Caco-2 (cell line): Measurements from ENCODE around the gene PPP4R3B. TPM values are rescaled to one million over a fixed set of nuclear protein-coding genes. Genes with fewer than 3 reads are reported as not detected.
A peak's percentile ranks its signal among the peaks of the same experiment; 100 is the strongest.

Experiments
- BruUV-seq: library from RNA; stranded (reverse); fragments of 400-500 nt; replicated peaks from 2 replicates; lab custom pipeline; 2021; lab: Mats Ljungman, UMichigan
- CTCF ChIA-PET: fragments of 300-600 bp; sonication (Branson Sonifier 250); formaldehyde crosslinking; loops from one replicate; lab custom pipeline; 2022; ENCODE audit warnings: antibody characterized with exemption; lab: Charles Lee
- POLR2A ChIA-PET: fragments of 300-600 bp; sonication (Branson Sonifier 250); formaldehyde crosslinking; loops from one replicate; lab custom pipeline; 2022; ENCODE audit warnings: antibody characterized with exemption; lab: Charles Lee
- DNase-seq, 2 experiments: peaks; one replicate each; pipeline versions ENCODE4 v3.0.0 to v3.0.0-alpha.2; 2020 to 2022
- H3K27me3 ChIP-seq: replicated peaks from 2 replicates; pipeline ENCODE4 v1.6.0; 2011; ENCODE audit warnings: low read length; ENCODE audit not compliant: control insufficient read depth, insufficient read depth
- H3K36me3 ChIP-seq: 2 replicates; pipeline ENCODE4 v1.5.1; 2011; ENCODE audit warnings: low read length; ENCODE audit not compliant: control insufficient read depth, insufficient read depth
- H3K4me1 ChIP-seq: fragments of 250-450 bp; sonication (Bioruptor Pico); 2 replicates; pipeline ENCODE4 v1.5.1; 2020; ENCODE audit warnings: mild to moderate bottlenecking
- H3K4me3 ChIP-seq: 2 replicates; pipeline ENCODE4 v1.5.1; 2011; ENCODE audit warnings: low read depth, mild to moderate bottlenecking, control low read depth, low read length
- H3K9me3 ChIP-seq: fragments of 250-450 bp; sonication (Bioruptor Pico); 2 replicates; pipeline ENCODE4 v1.5.1; 2020; ENCODE audit warnings: mild to moderate bottlenecking, moderate library complexity
- H3K27ac Mint-ChIP-seq: one replicate; pipeline ENCODE4 v1.8.0; 2022; ENCODE audit warnings: mixed read lengths; ENCODE audit not compliant: unreplicated experiment
- H3K27me3 Mint-ChIP-seq: one replicate; pipeline ENCODE4 v1.8.0; 2022; ENCODE audit warnings: mixed read lengths; ENCODE audit not compliant: insufficient read depth, unreplicated experiment
- H3K36me3 Mint-ChIP-seq: one replicate; pipeline ENCODE4 v1.8.0; 2022; ENCODE audit warnings: mild to moderate bottlenecking, mixed read lengths; ENCODE audit not compliant: insufficient read depth, unreplicated experiment
- H3K4me1 Mint-ChIP-seq: one replicate; pipeline ENCODE4 v1.8.0; 2022; ENCODE audit warnings: low read depth, mixed read lengths; ENCODE audit not compliant: unreplicated experiment
- H3K4me3 Mint-ChIP-seq: one replicate; pipeline ENCODE4 v1.8.0; 2022; ENCODE audit warnings: mild to moderate bottlenecking, moderate library complexity, mixed read lengths; ENCODE audit not compliant: unreplicated experiment
- H3K9me3 Mint-ChIP-seq: one replicate; pipeline ENCODE4 v1.8.0; 2022; ENCODE audit warnings: mixed read lengths; ENCODE audit not compliant: unreplicated experiment
- CTCF ChIP-seq, 2 experiments: fragments of 200-600 bp in 1 of 2; IDR thresholded peaks; 1 replicate in 1 of 2; 2 replicates in 1 of 2; pipeline versions ENCODE4 v1.5.1 to v1.8.0; 2011 to 2022; ENCODE audit warnings: antibody characterized with exemption in 1 of 2, control low read depth in 1 of 2, inconsistent platforms in 1 of 2, low read depth in 1 of 2, low read length in 1 of 2, mild to moderate bottlenecking in 1 of 2, moderate library complexity in 1 of 2; ENCODE audit not compliant: insufficient read depth in 1 of 2, severe bottlenecking in 1 of 2, unreplicated experiment in 1 of 2
- intact Hi-C: fragments of 100-400 bp; cut with micrococcal nuclease; formaldehyde crosslinking; loops from one replicate; pipeline ENCODE4 v1.10.0; 2022; ENCODE audit not compliant: unreplicated experiment
- total RNA-seq: library from RNA; stranded (reverse); gene quantifications from 2 replicates; pipeline ENCODE4 v1.2.3, GENCODE V29; 2022

PPP4R3B gene
- total RNA-seq, 1 experiment from 2014 or later = 54.7 TPM

DNA sequence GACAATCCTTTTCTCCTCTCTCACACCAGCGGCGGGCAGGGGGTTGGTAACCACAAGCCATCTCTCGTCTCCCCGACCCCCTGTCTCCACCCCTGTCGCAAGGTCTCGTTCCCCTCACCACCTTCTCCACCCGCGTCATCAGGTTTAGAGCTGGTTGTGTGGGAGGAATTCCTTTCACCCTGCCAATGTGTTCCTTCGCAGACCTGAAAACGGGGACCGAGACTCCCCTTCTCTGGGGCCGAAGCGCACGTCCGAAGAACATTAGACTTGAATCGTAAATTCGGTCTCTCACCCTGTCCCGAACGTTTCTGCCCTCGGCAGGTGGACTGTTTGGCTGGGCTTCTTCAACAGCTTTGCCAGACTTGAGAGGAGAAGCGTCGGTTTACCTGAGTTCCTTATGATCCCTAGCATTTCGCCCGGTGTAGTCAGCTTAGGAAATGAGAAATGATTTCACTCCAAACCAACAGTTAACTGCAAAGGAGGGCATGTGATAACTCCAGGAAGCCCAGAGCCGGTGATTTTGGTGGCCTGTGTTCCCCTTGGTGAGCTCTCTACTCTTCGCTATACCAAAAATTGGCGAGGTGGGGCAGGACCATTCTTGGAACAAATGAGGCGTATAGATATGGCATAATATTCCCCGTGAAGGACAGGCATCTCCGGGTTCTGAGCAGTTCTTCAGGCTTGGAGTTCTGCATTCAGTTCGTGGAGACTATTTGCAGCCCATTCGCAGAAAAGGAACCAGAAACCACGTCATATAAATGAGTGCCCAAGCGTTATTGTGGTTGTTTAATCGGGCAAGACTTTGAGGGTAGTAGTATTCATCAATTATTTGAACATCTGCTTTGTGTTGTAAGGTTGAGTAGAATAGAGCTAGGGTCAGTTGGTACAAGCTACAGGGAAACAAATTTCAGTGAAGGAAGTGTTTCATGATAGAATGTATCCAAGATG lies 97.2 kb downstream of the PPP4R3B start:
- H3K4me3 Mint-ChIP-seq = peak overlapping the region; percentile 94
- no peaks in the 10 kb centered on the region for H3K27me3 Mint-ChIP-seq
- Histone ChIP-seq H3K9me3 (no peaks in the 10 kb centered on the region), H3K27me3 (no peaks in the 10 kb centered on the region), H3K4me3 (peak overlapping the region; percentile 65), H3K4me1 (no peaks in the 10 kb centered on the region), H3K36me3 (no peaks in the 10 kb centered on the region)
- CTCF ChIA-PET = interaction anchor here (1.0 to 2.1 kb wide), 3 partner anchors 19 to 620 kb away, joined by 3 to 7 read pairs (median 3); no protein-coding TSS in a partner anchor
- H3K36me3 Mint-ChIP-seq = peaks cover 16% of the 10 kb centered on the region
- POLR2A ChIA-PET = interaction anchor here (0.6 to 1.6 kb wide), 7 partner anchors 21 to 557 kb away, joined by 3 to 8 read pairs (median 4); partner anchors contain the start of genes CLHC1, PPP4R3B, RPS27A and RTN4
- no peak for TF ChIP-seq CTCF (IDR thresholded peaks at IDR 0.05; ENCODE audit: insufficient read depth in 1 of 2, low read depth in 1 of 2, low read length in 1 of 2, severe bottlenecking in 1 of 2, unreplicated experiment in 1 of 2)
- peak overlapping the region; percentile 88 for H3K27ac Mint-ChIP-seq
- DNase-seq = peak in 1 of 2 experiments; percentile 44
- TSS peak; percentile 52 for BruUV-seq
- H3K9me3 Mint-ChIP-seq = no peaks in the 10 kb centered on the region
- H3K4me1 Mint-ChIP-seq = peaks cover 7% of the 10 kb centered on the region
- intact Hi-C loops = loop anchor here (1.0 to 5.0 kb wide), 3 partner anchors 97 to 251 kb away; partner anchors contain the start of genes MTIF2 and PPP4R3B

DNA sequence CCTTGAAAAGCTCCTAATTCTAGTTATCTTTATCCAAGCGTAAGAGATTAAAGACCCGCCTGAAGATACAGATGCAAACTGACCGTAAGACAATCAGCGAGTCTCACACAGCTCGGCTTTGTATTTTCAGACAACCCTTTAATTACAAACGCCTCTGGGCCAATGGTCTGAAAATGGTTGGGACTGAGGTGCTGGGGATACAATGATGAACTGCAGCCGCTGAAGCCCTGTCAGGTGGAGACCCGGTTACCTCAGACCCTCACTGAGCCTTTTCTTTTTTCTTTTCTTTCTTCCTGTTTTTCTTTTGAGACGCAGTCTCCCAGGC lies 98.6 kb downstream of the PPP4R3B start:
- peak overlapping the region; percentile 94 for H3K4me3 Mint-ChIP-seq
- DNase-seq = no peak
- Histone ChIP-seq H3K36me3 (no peaks in the 10 kb centered on the region), H3K9me3 (no peaks in the 10 kb centered on the region), H3K4me1 (no peaks in the 10 kb centered on the region), H3K27me3 (no peaks in the 10 kb centered on the region), H3K4me3 (peak overlapping the region; percentile 65)
- no peaks in the 10 kb centered on the region for H3K9me3 Mint-ChIP-seq
- intact Hi-C loops = loop anchor here (1.0 to 5.0 kb wide), 3 partner anchors 97 to 250 kb away; partner anchors contain the start of genes MTIF2 and PPP4R3B
- ChIA-PET POLR2A (interaction anchor here (0.5 to 1.6 kb wide), 8 partner anchors 20 to 1412 kb away, joined by 3 to 8 read pairs (median 4); partner anchors contain the start of genes CLHC1, PPP4R3B and RPS27A), CTCF (interaction anchor here (0.6 to 2.1 kb wide), 4 partner anchors 181 to 846 kb away, joined by 3 to 7 read pairs (median 4); no protein-coding TSS in a partner anchor)
- peaks cover 7% of the 10 kb centered on the region for H3K4me1 Mint-ChIP-seq
- H3K36me3 Mint-ChIP-seq = peaks cover 16% of the 10 kb centered on the region
- no peak for TF ChIP-seq CTCF (IDR thresholded peaks at IDR 0.05; ENCODE audit: insufficient read depth in 1 of 2, low read depth in 1 of 2, low read length in 1 of 2, severe bottlenecking in 1 of 2, unreplicated experiment in 1 of 2)
- no peaks in the 10 kb centered on the region for H3K27me3 Mint-ChIP-seq
- H3K27ac Mint-ChIP-seq = peak overlapping the region; percentile 88
- TSS peak; percentile 72 for BruUV-seq

- Mint-ChIP-seq H3K27me3 (peaks cover 3% of the 10 kb centered on the region), H3K36me3 (no peaks in the 10 kb centered on the region), H3K9me3 (no peaks in the 10 kb centered on the region), H3K4me1 (no peaks in the 10 kb centered on the region), H3K27ac (no peak overlapping the region), H3K4me3 (no peak overlapping the region)
- H3K4me1 ChIP-seq = no peaks in the 10 kb centered on the region
- no peaks in the 10 kb centered on the region for H3K9me3 ChIP-seq
- ChIA-PET POLR2A (no interaction called here), CTCF (interaction anchor here (0.6 kb wide), 1 partner anchor 206 kb away, joined by 3 read pairs; no protein-coding TSS in a partner anchor)
- peak; percentile 32 to 61 for TF ChIP-seq CTCF (IDR thresholded peaks at IDR 0.05; ENCODE audit: insufficient read depth in 1 of 2, low read depth in 1 of 2, low read length in 1 of 2, severe bottlenecking in 1 of 2, unreplicated experiment in 1 of 2)
- intact Hi-C loops = no loop called here
- H3K27me3 ChIP-seq = no peaks in the 10 kb centered on the region
- no peaks in the 10 kb centered on the region for H3K36me3 ChIP-seq
- no TSS peak for BruUV-seq
- no peak overlapping the region for H3K4me3 ChIP-seq
- DNase-seq = peak in 1 of 2 experiments; percentile 57
Observed at GRCh38 chr2:55511508-55512124, 105.8 kb downstream of the PPP4R3B start.
